GM12878 (cell line): ENCODE data around the gene THAP4.

Experiments used
- CHD1 ChIP-seq: IDR thresholded peaks from 2 replicates; pipeline ENCODE4 v1.6.1; 2012; ENCODE audit warnings: low read depth, low read length, improper control_type of control experiment
- FOS ChIP-seq: IDR thresholded peaks from 3 replicates; pipeline ENCODE4 v1.6.1; 2011; ENCODE audit warnings: borderline replicate concordance; ENCODE audit not compliant: insufficient read length; ENCODE audit errors: extremely low read depth
- FOXK2 ChIP-seq: fragments of 450-650 bp; IDR thresholded peaks from 2 replicates; pipeline ENCODE4 v1.6.1; 2017; ENCODE audit warnings: mild to moderate bottlenecking, moderate library complexity
- TCF12 ChIP-seq: IDR thresholded peaks from 2 replicates; pipeline ENCODE4 v1.6.1; 2011; ENCODE audit warnings: low read depth, mild to moderate bottlenecking, low read length
- TF ChIP-seq, protein P1 (sequence below): IDR thresholded peaks from 2 replicates; pipeline ENCODE4 v1.6.1; 2012; ENCODE audit warnings: mild to moderate bottlenecking, low read depth, low read length

DNA sequence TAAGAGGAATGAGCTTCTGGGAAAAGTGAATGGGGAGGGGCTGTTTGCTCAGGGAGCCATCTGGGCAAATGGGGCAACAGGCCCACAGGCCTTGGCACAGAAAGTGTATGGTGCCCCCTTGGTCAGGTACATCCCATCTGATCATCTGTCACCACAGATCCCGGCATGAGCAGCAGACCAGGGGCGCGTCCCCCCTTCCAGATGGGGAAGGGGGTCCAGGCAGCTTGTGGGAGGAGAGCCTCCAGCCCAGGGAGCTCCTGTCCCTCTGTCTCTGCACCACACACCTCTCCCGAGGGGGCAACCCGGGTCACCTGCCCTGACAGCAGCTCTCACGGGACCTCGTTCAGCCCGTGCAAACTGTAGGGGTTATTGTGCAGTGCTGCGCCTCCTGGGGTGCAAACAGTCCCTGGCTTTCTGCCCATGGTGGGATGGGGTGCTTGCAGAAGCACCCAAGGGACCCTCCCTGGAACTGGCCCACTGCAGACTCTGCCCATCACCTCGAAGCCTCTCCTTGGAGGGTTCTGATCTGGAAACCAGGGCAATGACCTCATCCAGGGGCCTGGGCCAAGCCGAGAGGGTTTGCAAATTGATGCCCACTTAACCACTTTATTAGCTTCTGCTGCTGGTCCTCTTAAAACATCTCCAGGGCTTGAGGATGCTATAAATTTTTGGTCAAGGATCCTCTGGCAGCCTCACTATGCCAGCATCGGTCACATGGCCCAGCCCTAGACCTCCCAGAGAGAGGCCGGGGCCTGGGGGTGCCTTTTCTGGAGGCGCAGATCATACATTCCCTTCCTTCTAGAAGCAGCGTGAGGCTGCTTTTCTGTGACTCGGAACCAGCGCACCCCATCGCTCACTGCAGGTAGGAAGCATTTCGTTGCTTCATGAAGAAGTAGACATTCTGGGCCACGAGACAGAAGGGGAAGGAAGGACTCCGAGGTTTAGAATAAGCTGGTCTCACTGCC lies 86.1 kb downstream of the THAP4 start:
- TF ChIP-seq FOS = no peak
- TF ChIP-seq CHD1 = no peak
- no peak for TF ChIP-seq TCF12
- no peak for TF ChIP-seq FOXK2
- TF ChIP-seq, protein P1, sequence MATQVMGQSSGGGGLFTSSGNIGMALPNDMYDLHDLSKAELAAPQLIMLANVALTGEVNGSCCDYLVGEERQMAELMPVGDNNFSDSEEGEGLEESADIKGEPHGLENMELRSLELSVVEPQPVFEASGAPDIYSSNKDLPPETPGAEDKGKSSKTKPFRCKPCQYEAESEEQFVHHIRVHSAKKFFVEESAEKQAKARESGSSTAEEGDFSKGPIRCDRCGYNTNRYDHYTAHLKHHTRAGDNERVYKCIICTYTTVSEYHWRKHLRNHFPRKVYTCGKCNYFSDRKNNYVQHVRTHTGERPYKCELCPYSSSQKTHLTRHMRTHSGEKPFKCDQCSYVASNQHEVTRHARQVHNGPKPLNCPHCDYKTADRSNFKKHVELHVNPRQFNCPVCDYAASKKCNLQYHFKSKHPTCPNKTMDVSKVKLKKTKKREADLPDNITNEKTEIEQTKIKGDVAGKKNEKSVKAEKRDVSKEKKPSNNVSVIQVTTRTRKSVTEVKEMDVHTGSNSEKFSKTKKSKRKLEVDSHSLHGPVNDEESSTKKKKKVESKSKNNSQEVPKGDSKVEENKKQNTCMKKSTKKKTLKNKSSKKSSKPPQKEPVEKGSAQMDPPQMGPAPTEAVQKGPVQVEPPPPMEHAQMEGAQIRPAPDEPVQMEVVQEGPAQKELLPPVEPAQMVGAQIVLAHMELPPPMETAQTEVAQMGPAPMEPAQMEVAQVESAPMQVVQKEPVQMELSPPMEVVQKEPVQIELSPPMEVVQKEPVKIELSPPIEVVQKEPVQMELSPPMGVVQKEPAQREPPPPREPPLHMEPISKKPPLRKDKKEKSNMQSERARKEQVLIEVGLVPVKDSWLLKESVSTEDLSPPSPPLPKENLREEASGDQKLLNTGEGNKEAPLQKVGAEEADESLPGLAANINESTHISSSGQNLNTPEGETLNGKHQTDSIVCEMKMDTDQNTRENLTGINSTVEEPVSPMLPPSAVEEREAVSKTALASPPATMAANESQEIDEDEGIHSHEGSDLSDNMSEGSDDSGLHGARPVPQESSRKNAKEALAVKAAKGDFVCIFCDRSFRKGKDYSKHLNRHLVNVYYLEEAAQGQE = no peak
